Activated T-cell treated with anti-CD3 and anti-CD28 coated beads, Interleukin-2, amount 50 U/mL, for 48 hours (primary cell): Measurements from ENCODE around the gene IRX2.

ENCODE experiments used
- DNase-seq, 2 experiments: peaks; one replicate each; pipeline ENCODE4 v3.0.0-alpha.2; 2020

Gene IRX2

GRCh38 chr5:2751592-2752021 lies at the start of gene IRX2:
Gene IRX2 (minus strand): TSS chr5:2751677. CDS start chr5:2751413, 264 bp downstream.
- peak in 1 of 2 experiments; percentile 18 for DNase-seq

GRCh38 chr5:2800035-2800434 lies 48.6 kb upstream of the IRX2 start:
- DNase-seq, result no peak

- no peak for DNase-seq
Observed at GRCh38 chr5:2797981-2798380, 46.5 kb upstream of the IRX2 start.

- no peak for DNase-seq
Observed at GRCh38 chr5:2797160-2797559, 45.7 kb upstream of the IRX2 start.

GRCh38 chr5:2783223-2783622 lies 31.7 kb upstream of the IRX2 start:
- no peak for DNase-seq

GRCh38 chr5:2782658-2783057 lies 31.2 kb upstream of the IRX2 start:
- DNase-seq, result no peak

GRCh38 chr5:2780421-2781171 lies 29.1 kb upstream of the IRX2 start:
- DNase-seq, result no peak

- DNase-seq, result no peak
Observed at GRCh38 chr5:2779459-2779858, 28.0 kb upstream of the IRX2 start.

GRCh38 chr5:2776337-2777302 lies 25.1 kb upstream of the IRX2 start:
- no peak for DNase-seq

- no peak for DNase-seq
Observed at GRCh38 chr5:2773327-2773726, 21.9 kb upstream of the IRX2 start.

GRCh38 chr5:2767089-2767488 lies 15.6 kb upstream of the IRX2 start:
- DNase-seq, result no peak

- DNase-seq, result no peak
Observed at GRCh38 chr5:2764581-2764980, 13.1 kb upstream of the IRX2 start.

- no peak for DNase-seq
Observed at GRCh38 chr5:2763533-2763794, 12.0 kb upstream of the IRX2 start.

GRCh38 chr5:2762744-2763532 lies 11.5 kb upstream of the IRX2 start:
- DNase-seq, result no peak

GRCh38 chr5:2761921-2762488 lies 10.5 kb upstream of the IRX2 start:
- no peak for DNase-seq

GRCh38 chr5:2759696-2760461 lies 8.4 kb upstream of the IRX2 start:
- DNase-seq, result no peak

- no peak for DNase-seq
Observed at GRCh38 chr5:2759091-2759490, 7.6 kb upstream of the IRX2 start.

GRCh38 chr5:2758632-2759031 lies 7.2 kb upstream of the IRX2 start:
- no peak for DNase-seq

- DNase-seq, result no peak
Observed at GRCh38 chr5:2757563-2758351, 6.3 kb upstream of the IRX2 start.

GRCh38 chr5:2756211-2757152 lies 5.0 kb upstream of the IRX2 start:
- DNase-seq, result peak in 1 of 2 experiments; percentile 19
